Upper lobe of left lung (tissue), 4 donors: ENCODE measurements around the gene SAPCD1.

Experiments used
- EP300 ChIP-seq, 4 donors: sonication (generic); formaldehyde crosslinking; IDR thresholded peaks; one replicate each; pipeline ENCODE4 v1.5.1; 2017; ENCODE audit warnings: antibody characterized with exemption in 4 of 4, control low read depth in 2 of 4
- POLR2A ChIP-seq, 4 donors: fragments of 450-650 bp; IDR thresholded peaks; one replicate each; pipeline ENCODE4 v1.5.1; 2016 to 2017; ENCODE audit warnings: antibody characterized with exemption in 4 of 4, mild to moderate bottlenecking in 2 of 4
- POLR2AphosphoS5 ChIP-seq, 2 donors: sonication (generic); formaldehyde crosslinking; IDR thresholded peaks; one replicate each; pipeline ENCODE4 v1.5.1; 2017; ENCODE audit warnings: antibody characterized with exemption in 2 of 2
- TF ChIP-seq, protein P1 (sequence below), 6 experiments: fragments of 450-650 bp in 4 of 6; fragments of 200-600 bp in 2 of 6; sonication (generic) in 2 of 6; IDR thresholded peaks; one replicate each; pipeline ENCODE4 v1.5.1; 2016 to 2019; ENCODE audit warnings: antibody characterized with exemption in 6 of 6

DNA sequence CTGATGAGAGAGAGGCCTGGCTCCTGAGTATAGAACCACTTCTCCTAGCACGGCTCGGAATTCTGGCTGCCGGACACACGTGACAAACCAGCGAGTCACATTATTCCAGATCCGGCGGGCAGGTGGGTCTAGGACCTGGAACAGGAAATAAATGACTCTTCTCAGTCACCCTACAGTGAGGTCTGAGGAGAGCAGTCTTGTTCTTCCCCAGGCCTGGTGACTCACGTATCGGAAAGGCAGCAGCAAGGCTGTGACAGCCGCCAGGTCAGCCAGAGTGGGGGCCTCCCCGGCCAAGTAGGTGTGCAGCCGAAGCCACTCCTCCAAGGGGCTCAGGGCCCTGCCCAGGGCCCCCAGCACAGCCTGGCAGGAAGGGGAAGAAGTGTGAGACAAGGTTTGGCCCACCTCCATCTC is 30.3 kb downstream of the SAPCD1 start:
- TF ChIP-seq, protein P1, sequence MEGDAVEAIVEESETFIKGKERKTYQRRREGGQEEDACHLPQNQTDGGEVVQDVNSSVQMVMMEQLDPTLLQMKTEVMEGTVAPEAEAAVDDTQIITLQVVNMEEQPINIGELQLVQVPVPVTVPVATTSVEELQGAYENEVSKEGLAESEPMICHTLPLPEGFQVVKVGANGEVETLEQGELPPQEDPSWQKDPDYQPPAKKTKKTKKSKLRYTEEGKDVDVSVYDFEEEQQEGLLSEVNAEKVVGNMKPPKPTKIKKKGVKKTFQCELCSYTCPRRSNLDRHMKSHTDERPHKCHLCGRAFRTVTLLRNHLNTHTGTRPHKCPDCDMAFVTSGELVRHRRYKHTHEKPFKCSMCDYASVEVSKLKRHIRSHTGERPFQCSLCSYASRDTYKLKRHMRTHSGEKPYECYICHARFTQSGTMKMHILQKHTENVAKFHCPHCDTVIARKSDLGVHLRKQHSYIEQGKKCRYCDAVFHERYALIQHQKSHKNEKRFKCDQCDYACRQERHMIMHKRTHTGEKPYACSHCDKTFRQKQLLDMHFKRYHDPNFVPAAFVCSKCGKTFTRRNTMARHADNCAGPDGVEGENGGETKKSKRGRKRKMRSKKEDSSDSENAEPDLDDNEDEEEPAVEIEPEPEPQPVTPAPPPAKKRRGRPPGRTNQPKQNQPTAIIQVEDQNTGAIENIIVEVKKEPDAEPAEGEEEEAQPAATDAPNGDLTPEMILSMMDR (IDR thresholded peaks at IDR 0.05) = no peak
- no peak for TF ChIP-seq EP300 (IDR thresholded peaks at IDR 0.05)
- TF ChIP-seq POLR2A (IDR thresholded peaks at IDR 0.05) = no peak
- no peak for TF ChIP-seq POLR2AphosphoS5 (IDR thresholded peaks at IDR 0.05)
